SK-N-SH (cell line): ENCODE data around the gene RHOJ.

Experiments
- CTCF ChIP-seq: fragments of 200-600 bp; sonication (generic); IDR thresholded peaks from 2 replicates; pipeline ENCODE4 v1.6.1; 2017; ENCODE audit warnings: antibody characterized with exemption, mild to moderate bottlenecking, moderate library complexity
- MAX ChIP-seq: IDR thresholded peaks from 2 replicates; pipeline ENCODE4 v1.4.0; 2012; ENCODE audit warnings: low read depth
- PBX3 ChIP-seq: IDR thresholded peaks from 2 replicates; pipeline ENCODE4; 2012
- RAD21 ChIP-seq: IDR thresholded peaks from 2 replicates; pipeline ENCODE4 v1.6.1; 2012; ENCODE audit warnings: mild to moderate bottlenecking, low read length
- RCOR1 ChIP-seq: fragments of 150-350 bp; IDR thresholded peaks from 2 replicates; pipeline ENCODE4 v1.6.1; 2017; ENCODE audit warnings: antibody characterized with exemption, low read length
- ZBTB33 ChIP-seq: IDR thresholded peaks from 2 replicates; pipeline ENCODE4 v1.4.0; 2012; ENCODE audit warnings: low read depth, borderline replicate concordance

- TF ChIP-seq ZBTB33 (no peak), CTCF (no peak), PBX3 (no peak), RCOR1 (no peak), RAD21 (no peak), MAX (no peak)
Observed at GRCh38 chr14:63167044-63167443, 37.2 kb upstream of the RHOJ start.
